CD14-positive monocyte (primary cell): ENCODE results near the gene SERPINA9. TPM values are rescaled to one million over a fixed set of nuclear protein-coding genes. Genes with fewer than 3 reads are reported as not detected.

Experiments used
- DNase-seq, 3 donors: peaks; one replicate each; pipeline ENCODE4 v3.0.0-alpha.2; 2011 to 2022
- H2AFZ ChIP-seq: 2 replicates; pipeline ENCODE4 v1.6.0; 2012; ENCODE audit warnings: mild to moderate bottlenecking, low read depth, low read length, inconsistent platforms; ENCODE audit not compliant: insufficient read depth, poor library complexity, severe bottlenecking
- H3K27ac ChIP-seq, 2 donors: 1 replicate in 1 of 2; 2 replicates in 1 of 2; pipeline ENCODE4 v1.5.1; 2012 to 2013; ENCODE audit warnings: low read length in 2 of 2, control low read depth in 1 of 2, inconsistent platforms in 1 of 2, low read depth in 1 of 2, mild to moderate bottlenecking in 1 of 2
- H3K27me3 ChIP-seq, 2 donors: one replicate each; pipeline versions ENCODE4 v1.6.0 to v1.6.1; 2011 to 2013; ENCODE audit warnings: low read length in 2 of 2; ENCODE audit not compliant: control insufficient read depth in 2 of 2, insufficient read depth in 2 of 2
- H3K36me3 ChIP-seq, 2 donors: replicated peaks in 1 of 2; 1 replicate in 1 of 2; 2 replicates in 1 of 2; pipeline versions ENCODE4 v1.5.1 to v1.6.1; 2012 to 2013; ENCODE audit warnings: low read length in 2 of 2, control low read depth in 1 of 2, inconsistent platforms in 1 of 2, mild to moderate bottlenecking in 1 of 2; ENCODE audit not compliant: insufficient read depth in 2 of 2, control insufficient read depth in 1 of 2
- H3K4me1 ChIP-seq, 2 donors: 1 replicate in 1 of 2; 2 replicates in 1 of 2; pipeline versions ENCODE4 v1.5.1 to v1.6.1; 2012 to 2013; ENCODE audit warnings: low read length in 2 of 2, control low read depth in 1 of 2, inconsistent platforms in 1 of 2, mild to moderate bottlenecking in 1 of 2, moderate library complexity in 1 of 2; ENCODE audit not compliant: insufficient read depth in 2 of 2, control insufficient read depth in 1 of 2
- H3K4me2 ChIP-seq: replicated peaks from 2 replicates; pipeline ENCODE3; 2012; ENCODE audit warnings: low read length, moderate library complexity, mild to moderate bottlenecking; ENCODE audit not compliant: poor library complexity, severe bottlenecking; ENCODE audit errors: extremely low read depth
- H3K4me3 ChIP-seq, 3 experiments: fragments of 200-600 bp in 1 of 3; sonication (generic) in 1 of 3; replicated peaks in 1 of 3; 1 replicate in 2 of 3; 2 replicates in 1 of 3; pipeline ENCODE4 v1.5.1; 2011 to 2013; ENCODE audit warnings: low read length in 3 of 3, mild to moderate bottlenecking in 3 of 3, control low read depth in 2 of 3, low read depth in 2 of 3, inconsistent platforms in 1 of 3, moderate library complexity in 1 of 3
- H3K79me2 ChIP-seq: 2 replicates; pipeline ENCODE4 v1.6.0; 2012; ENCODE audit warnings: mild to moderate bottlenecking, control low read depth, inconsistent platforms, low read length, moderate library complexity; ENCODE audit not compliant: insufficient read depth
- H3K9ac ChIP-seq: 2 replicates; pipeline ENCODE4 v1.6.0; 2017; ENCODE audit warnings: low read length, mild to moderate bottlenecking; ENCODE audit not compliant: insufficient read depth, poor library complexity, severe bottlenecking
- H3K9me3 ChIP-seq, 2 donors: replicated peaks in 1 of 2; 1 replicate in 1 of 2; 2 replicates in 1 of 2; pipeline versions ENCODE4 v1.5.1 to v1.6.1; 2012 to 2013; ENCODE audit warnings: low read length in 2 of 2, control low read depth in 1 of 2; ENCODE audit not compliant: control insufficient read depth in 1 of 2, insufficient read depth in 1 of 2
- H4K20me1 ChIP-seq: 2 replicates; pipeline ENCODE4 v1.6.0; 2012; ENCODE audit warnings: mild to moderate bottlenecking, low read length, control low read depth, moderate library complexity; ENCODE audit not compliant: insufficient read depth
- H3K27ac Mint-ChIP-seq, 7 donors: one replicate each; pipeline ENCODE4 v1.8.0; 2020; ENCODE audit warnings: mild to moderate bottlenecking in 7 of 7, mixed read lengths in 7 of 7, moderate library complexity in 6 of 7, inconsistent platforms in 2 of 7
- H3K27me3 Mint-ChIP-seq, 3 donors: one replicate each; pipeline ENCODE4 v1.8.0; 2021 to 2022; ENCODE audit warnings: low read depth in 3 of 3, mild to moderate bottlenecking in 3 of 3, mixed read lengths in 3 of 3, moderate library complexity in 3 of 3, inconsistent platforms in 1 of 3
- H3K36me3 Mint-ChIP-seq, 2 donors: one replicate each; pipeline ENCODE4 v1.8.0; 2020; ENCODE audit warnings: mixed read lengths in 2 of 2, inconsistent platforms in 1 of 2, mild to moderate bottlenecking in 1 of 2
- H3K4me1 Mint-ChIP-seq: one replicate; pipeline ENCODE4 v1.8.0; 2020; ENCODE audit warnings: mild to moderate bottlenecking, mixed read lengths
- H3K4me3 Mint-ChIP-seq, 2 donors: one replicate each; pipeline ENCODE4 v1.8.0; 2020; ENCODE audit warnings: mild to moderate bottlenecking in 2 of 2, mixed read lengths in 2 of 2, moderate library complexity in 1 of 2
- H3K9me3 Mint-ChIP-seq, 7 donors: one replicate each; pipeline ENCODE4 v1.8.0; 2020 to 2022; ENCODE audit warnings: mixed read lengths in 7 of 7, mild to moderate bottlenecking in 6 of 7, moderate library complexity in 6 of 7, inconsistent platforms in 2 of 7
- CTCF ChIP-seq: fragments of 200-600 bp; IDR thresholded peaks from one replicate; pipeline ENCODE4 v1.8.0; 2022; ENCODE audit warnings: antibody characterized with exemption, mild to moderate bottlenecking
- WGBS: methylation state at CpG from one replicate; pipeline ENCODE4 v1.1.5; 2013; ENCODE audit warnings: missing lambda C conversion rate; ENCODE audit not compliant: insufficient coverage; 5-methylcytosine and 5-hydroxymethylcytosine counted together
- intact Hi-C, 2 donors: fragments of 100-400 bp; cut with micrococcal nuclease; formaldehyde crosslinking; loops; one replicate each; pipeline versions ENCODE4 v1.15.0 to v1.15.1; 2023
- polyA plus RNA-seq, 3 donors: library from polyadenylated mRNA; depleted of rRNA in 1 of 3; unstranded in 2 of 3; stranded (reverse) in 1 of 3; fragments of 300-500 nt in 2 of 3; fragments of >200 nt in 1 of 3; fragmentation: Illumina TruSeq in 2 of 3; gene quantifications; 1 replicate in 2 of 3; 2 replicates in 1 of 3; pipeline ENCODE4 v1.2.3, GENCODE V29; 2012 to 2021

SERPINA9 gene
- polyA plus RNA-seq, 3 donors, result not detected

- 85% methylated on average over 3 of the region's 3 CpGs for WGBS
- no peaks in the 10 kb centered on the region for H3K4me1 ChIP-seq
- H3K36me3 ChIP-seq, result no peaks in the 10 kb centered on the region
- no peak within 1 kb of the TSS for H3K9ac ChIP-seq
- Mint-ChIP-seq H3K9me3 (peaks cover 0 to 2% (median 0%) of the 10 kb centered on the region in 7 donors), H3K27ac (no peak within 1 kb of the TSS), H3K36me3 (no peaks in the 10 kb centered on the region), H3K4me1 (no peaks in the 10 kb centered on the region), H3K4me3 (no peak within 1 kb of the TSS), H3K27me3 (peaks cover 4 to 12% (median 4%) of the 10 kb centered on the region in 3 donors)
- H3K79me2 ChIP-seq, result no peaks in the 10 kb centered on the region
- H3K27ac ChIP-seq, result no peak within 1 kb of the TSS
- TF ChIP-seq CTCF, result no peak
- H3K27me3 ChIP-seq, result no peaks in the 10 kb centered on the region
- H2AFZ ChIP-seq, result no peak within 1 kb of the TSS
- H3K9me3 ChIP-seq, result no peaks in the 10 kb centered on the region
- intact Hi-C loops, result no loop called here
- no peak within 1 kb of the TSS for H3K4me3 ChIP-seq
- no peak within 1 kb of the TSS for H3K4me2 ChIP-seq
- no peak for DNase-seq
- no peaks in the 10 kb centered on the region for H4K20me1 ChIP-seq
Observed at GRCh38 chr14:94509356-94509755, 33.4 kb upstream of the SERPINA9 start, which contains the start of gene SERPINA12. SERPINA12 (minus strand) TSS chr14:94509469; CDS start chr14:94498397, 11,072 bp downstream.

GRCh38 chr14:94505641-94506040, 29.6 kb upstream of the SERPINA9 start:
- no peaks in the 10 kb centered on the region for H3K36me3 ChIP-seq
- H3K9me3 ChIP-seq, result no peaks in the 10 kb centered on the region
- no peaks in the 10 kb centered on the region for H3K4me1 Mint-ChIP-seq
- H3K27me3 Mint-ChIP-seq, result peaks cover 5 to 9% (median 6%) of the 10 kb centered on the region in 3 donors
- no peak overlapping the region for H3K4me3 Mint-ChIP-seq
- no peaks in the 10 kb centered on the region for H4K20me1 ChIP-seq
- WGBS, result 92% methylated on average over 8 of the region's 8 CpGs
- no peak for TF ChIP-seq CTCF
- H3K4me3 ChIP-seq, result no peak overlapping the region
- no peak overlapping the region for H3K9ac ChIP-seq
- no peak overlapping the region for H3K27ac ChIP-seq
- no peak overlapping the region for H3K4me2 ChIP-seq
- intact Hi-C loops, result no loop called here
- no peaks in the 10 kb centered on the region for H3K36me3 Mint-ChIP-seq
- H3K27ac Mint-ChIP-seq, result no peak overlapping the region
- H3K9me3 Mint-ChIP-seq, result peaks cover 0 to 2% (median 0%) of the 10 kb centered on the region in 7 donors
- H2AFZ ChIP-seq, result no peak overlapping the region
- no peaks in the 10 kb centered on the region for H3K4me1 ChIP-seq
- no peak for DNase-seq
- H3K27me3 ChIP-seq, result no peaks in the 10 kb centered on the region
- no peaks in the 10 kb centered on the region for H3K79me2 ChIP-seq
